Gastrocnemius medialis (tissue), 4 donors: ENCODE measurements around the gene CMTM4. TPM values are rescaled to one million over a fixed set of nuclear protein-coding genes. Genes with fewer than 3 reads are reported as not detected.

Experiments
- ATAC-seq, 2 donors: fragments of 150-250 bp; one replicate each; pipeline ENCODE4 v1.9.1; 2016
- DNase-seq, 2 donors: peaks; one replicate each; pipeline ENCODE4 v3.0.0-alpha.2; 2019
- H3K27ac ChIP-seq, 4 donors: fragments of 200-600 bp; sonication (generic); 1 replicate in 1 of 4; 2 replicates in 3 of 4; pipeline ENCODE4 v1.5.1; 2016 to 2018; ENCODE audit warnings: mild to moderate bottlenecking in 2 of 4, moderate library complexity in 1 of 4
- H3K27me3 ChIP-seq, 3 donors: fragments of 200-600 bp; sonication (generic) in 2 of 3; 1 replicate in 1 of 3; 2 replicates in 2 of 3; pipeline versions ENCODE4 v1.5.1 to v1.6.0; 2016 to 2019; ENCODE audit warnings: mild to moderate bottlenecking in 1 of 3, moderate library complexity in 1 of 3
- H3K36me3 ChIP-seq, 2 donors: fragments of 200-600 bp; sonication (generic) in 1 of 2; one replicate each; pipeline ENCODE4 v1.5.1; 2017 to 2018
- H3K4me1 ChIP-seq, 2 donors: fragments of 200-600 bp; sonication (generic) in 1 of 2; one replicate each; pipeline ENCODE4 v1.5.1; 2016 to 2017; ENCODE audit warnings: mild to moderate bottlenecking in 2 of 2
- H3K4me3 ChIP-seq, 4 donors: fragments of 200-600 bp; sonication (generic) in 3 of 4; 1 replicate in 1 of 4; 2 replicates in 3 of 4; pipeline ENCODE4 v1.5.1; 2016 to 2019; ENCODE audit warnings: mild to moderate bottlenecking in 2 of 4
- H3K9me3 ChIP-seq, 3 donors: fragments of 200-600 bp; sonication (generic) in 2 of 3; 1 replicate in 1 of 3; 2 replicates in 2 of 3; pipeline ENCODE4 v1.5.1; 2016 to 2019
- POLR2A ChIP-seq, 2 donors: fragments of 450-650 bp; IDR thresholded peaks; one replicate each; pipeline ENCODE4 v1.6.1; 2017; ENCODE audit warnings: antibody characterized with exemption in 2 of 2, mild to moderate bottlenecking in 2 of 2, moderate library complexity in 2 of 2
- in situ Hi-C, 4 donors: fragments of 200-750 bp; cut with MboI; loops; one replicate each; pipeline versions ENCODE4 v1.15.0 to v1.8.0; 2017; ENCODE audit warnings: low sequenced_read_pairs in 4 of 4
- intact Hi-C: fragments of 100-400 bp; cut with DNase I; formaldehyde crosslinking; loops from one replicate; pipeline ENCODE4 v1.15.1; 2023; ENCODE audit warnings: low total_unique reads
- total RNA-seq, 4 donors: library from RNA; depleted of rRNA; stranded (reverse); fragments of >200 nt; gene quantifications; one replicate each; pipeline versions ENCODE4 v1.1.0 to v1.2.3, GENCODE V29; 2016
- TF ChIP-seq, protein P1 (sequence below), 5 experiments: fragments of 450-650 bp in 3 of 5; fragments of 200-600 bp in 2 of 5; sonication (generic) in 2 of 5; IDR thresholded peaks in 4 of 5; conservative IDR thresholded peaks in 1 of 5; 1 replicate in 4 of 5; 2 replicates in 1 of 5; pipeline ENCODE4 v1.5.1; 2016 to 2019; ENCODE audit warnings: antibody characterized with exemption in 5 of 5, mild to moderate bottlenecking in 3 of 5, moderate library complexity in 3 of 5

The CMTM4 gene
- total RNA-seq, 4 donors from 2014 or later: 5.7 to 15.0 (median 7.2) TPM

DNA sequence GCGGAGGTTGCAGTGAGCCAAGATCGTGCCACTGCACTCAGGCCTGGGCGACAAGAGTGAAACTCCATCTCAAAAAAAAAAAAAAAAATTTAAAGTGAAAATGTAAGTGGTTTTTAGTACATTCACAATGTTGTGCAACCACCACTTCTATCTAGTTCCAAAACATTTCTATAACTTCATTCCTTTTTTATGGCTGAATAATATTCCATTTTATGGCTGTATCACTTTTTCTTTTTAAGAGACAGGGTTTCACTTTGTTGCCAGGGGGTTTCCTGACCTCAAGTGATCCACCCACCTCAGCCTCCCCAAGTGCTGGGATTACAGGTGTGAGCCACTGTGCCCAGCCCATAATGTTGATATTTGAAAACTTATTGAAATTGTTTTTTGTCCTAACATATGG is 103.7 kb downstream of the CMTM4 start:
- intact Hi-C loops (no loop called here), in situ Hi-C loops (loop anchor here in 2 of 4 donors (10.0 kb wide), 2 partner anchors 178 to 188 kb away; no protein-coding TSS in a partner anchor)
- no peaks in the 10 kb centered on the region for H3K4me1 ChIP-seq

DNA sequence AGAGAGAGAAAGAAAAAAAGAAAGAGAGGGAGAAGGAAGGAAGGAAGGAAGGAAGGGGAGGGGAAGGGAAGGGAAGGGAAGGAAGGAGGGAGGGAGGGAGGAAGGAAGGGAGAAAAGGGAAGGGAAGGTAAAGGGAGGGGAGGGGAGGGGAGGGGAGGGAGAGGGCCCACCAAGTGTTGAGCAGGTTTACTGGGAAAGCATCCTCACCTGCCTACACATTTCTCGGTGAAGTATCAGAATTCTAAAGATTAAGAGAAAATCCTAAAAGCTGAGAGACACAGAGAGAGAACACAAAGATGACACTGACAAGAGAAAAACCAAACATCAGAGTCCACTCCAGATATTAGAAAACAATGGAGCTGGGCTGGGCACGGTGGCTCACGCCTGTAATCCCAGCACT is 104.3 kb downstream of the CMTM4 start:
- ATAC-seq (no peak), DNase-seq (no peak)
- in situ Hi-C loops (loop anchor here in 2 of 4 donors (10.0 kb wide), 2 partner anchors 177 to 187 kb away; no protein-coding TSS in a partner anchor), intact Hi-C loops (no loop called here)
- H3K27me3 ChIP-seq: no peaks in the 10 kb centered on the region
- H3K9me3 ChIP-seq: no peaks in the 10 kb centered on the region
- no peak overlapping the region for H3K27ac ChIP-seq
- TF ChIP-seq, protein P1, sequence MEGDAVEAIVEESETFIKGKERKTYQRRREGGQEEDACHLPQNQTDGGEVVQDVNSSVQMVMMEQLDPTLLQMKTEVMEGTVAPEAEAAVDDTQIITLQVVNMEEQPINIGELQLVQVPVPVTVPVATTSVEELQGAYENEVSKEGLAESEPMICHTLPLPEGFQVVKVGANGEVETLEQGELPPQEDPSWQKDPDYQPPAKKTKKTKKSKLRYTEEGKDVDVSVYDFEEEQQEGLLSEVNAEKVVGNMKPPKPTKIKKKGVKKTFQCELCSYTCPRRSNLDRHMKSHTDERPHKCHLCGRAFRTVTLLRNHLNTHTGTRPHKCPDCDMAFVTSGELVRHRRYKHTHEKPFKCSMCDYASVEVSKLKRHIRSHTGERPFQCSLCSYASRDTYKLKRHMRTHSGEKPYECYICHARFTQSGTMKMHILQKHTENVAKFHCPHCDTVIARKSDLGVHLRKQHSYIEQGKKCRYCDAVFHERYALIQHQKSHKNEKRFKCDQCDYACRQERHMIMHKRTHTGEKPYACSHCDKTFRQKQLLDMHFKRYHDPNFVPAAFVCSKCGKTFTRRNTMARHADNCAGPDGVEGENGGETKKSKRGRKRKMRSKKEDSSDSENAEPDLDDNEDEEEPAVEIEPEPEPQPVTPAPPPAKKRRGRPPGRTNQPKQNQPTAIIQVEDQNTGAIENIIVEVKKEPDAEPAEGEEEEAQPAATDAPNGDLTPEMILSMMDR (IDR thresholded peaks at IDR 0.05 in 4 of 5, conservative IDR thresholded peaks at IDR 0.05 in 1 of 5): no peak
- TF ChIP-seq POLR2A (IDR thresholded peaks at IDR 0.05): no peak
- H3K36me3 ChIP-seq: no peaks in the 10 kb centered on the region
- H3K4me1 ChIP-seq: no peaks in the 10 kb centered on the region
- H3K4me3 ChIP-seq: no peak overlapping the region

More for the DNA sequence above, 103.7 kb downstream of the CMTM4 start:
- H3K4me3 ChIP-seq: no peak overlapping the region
- no peaks in the 10 kb centered on the region for H3K9me3 ChIP-seq
- DNase-seq: no peak
- H3K36me3 ChIP-seq: no peaks in the 10 kb centered on the region
- no peaks in the 10 kb centered on the region for H3K27me3 ChIP-seq
- TF ChIP-seq, protein P1 (IDR thresholded peaks at IDR 0.05 in 4 of 5, conservative IDR thresholded peaks at IDR 0.05 in 1 of 5): no peak
- TF ChIP-seq POLR2A (IDR thresholded peaks at IDR 0.05): no peak
- H3K27ac ChIP-seq: no peak overlapping the region
- ATAC-seq: no peak

DNA sequence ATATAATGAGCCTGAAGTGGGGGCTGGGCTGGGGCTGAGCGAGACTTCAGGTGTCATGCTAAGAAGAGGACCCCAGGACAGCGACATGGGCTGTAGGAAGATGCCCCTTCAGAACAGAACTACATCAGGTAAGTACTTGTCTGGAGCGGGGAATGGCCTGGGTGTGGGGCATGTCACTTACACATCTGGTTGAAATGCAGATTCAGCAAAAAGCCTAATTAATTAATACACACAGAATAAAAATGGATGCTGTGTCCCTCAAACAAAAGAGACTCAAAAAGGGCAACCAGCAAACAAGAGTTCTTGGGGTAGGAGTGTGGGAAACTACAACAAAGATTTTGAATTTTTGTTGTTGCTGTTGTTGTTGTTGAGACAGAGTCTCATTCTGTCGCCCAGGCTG is 105.5 kb downstream of the CMTM4 start:
- TF ChIP-seq POLR2A (IDR thresholded peaks at IDR 0.05): no peak
- TF ChIP-seq, protein P1 (IDR thresholded peaks at IDR 0.05 in 4 of 5, conservative IDR thresholded peaks at IDR 0.05 in 1 of 5): no peak
- in situ Hi-C loops: loop anchor here in 2 of 4 donors (10.0 kb wide), 2 partner anchors 176 to 186 kb away; no protein-coding TSS in a partner anchor
- Histone ChIP-seq H3K9me3 (no peaks in the 10 kb centered on the region), H3K36me3 (no peaks in the 10 kb centered on the region), H3K4me1 (no peaks in the 10 kb centered on the region), H3K27me3 (no peaks in the 10 kb centered on the region), H3K27ac (no peak overlapping the region), H3K4me3 (no peak overlapping the region)
- intact Hi-C loops: no loop called here
- DNase-seq (no peak), ATAC-seq (no peak)

DNA sequence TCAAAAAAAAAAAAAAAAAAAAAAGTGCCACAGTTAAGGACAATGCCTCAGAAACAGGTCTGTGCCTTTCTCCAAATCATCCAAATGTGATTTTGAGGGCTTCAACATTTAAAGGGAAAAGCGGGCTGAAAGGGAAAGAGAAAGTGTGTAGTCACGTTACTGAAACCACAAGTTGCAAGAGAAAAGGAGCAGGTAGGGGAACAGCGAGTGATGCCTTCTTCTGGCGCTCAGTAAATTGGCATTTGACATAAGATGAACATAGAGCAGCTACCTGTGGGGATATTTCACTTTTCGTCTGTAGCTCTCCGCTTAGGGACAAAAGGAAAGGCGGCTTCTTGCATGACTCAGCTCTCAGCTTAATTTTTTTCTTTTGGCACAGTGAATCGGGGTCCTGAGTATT is 106.2 kb downstream of the CMTM4 start:
- H3K27ac ChIP-seq: no peak overlapping the region
- intact Hi-C loops (no loop called here), in situ Hi-C loops (loop anchor here in 2 of 4 donors (10.0 kb wide), 2 partner anchors 176 to 186 kb away; no protein-coding TSS in a partner anchor)

DNA sequence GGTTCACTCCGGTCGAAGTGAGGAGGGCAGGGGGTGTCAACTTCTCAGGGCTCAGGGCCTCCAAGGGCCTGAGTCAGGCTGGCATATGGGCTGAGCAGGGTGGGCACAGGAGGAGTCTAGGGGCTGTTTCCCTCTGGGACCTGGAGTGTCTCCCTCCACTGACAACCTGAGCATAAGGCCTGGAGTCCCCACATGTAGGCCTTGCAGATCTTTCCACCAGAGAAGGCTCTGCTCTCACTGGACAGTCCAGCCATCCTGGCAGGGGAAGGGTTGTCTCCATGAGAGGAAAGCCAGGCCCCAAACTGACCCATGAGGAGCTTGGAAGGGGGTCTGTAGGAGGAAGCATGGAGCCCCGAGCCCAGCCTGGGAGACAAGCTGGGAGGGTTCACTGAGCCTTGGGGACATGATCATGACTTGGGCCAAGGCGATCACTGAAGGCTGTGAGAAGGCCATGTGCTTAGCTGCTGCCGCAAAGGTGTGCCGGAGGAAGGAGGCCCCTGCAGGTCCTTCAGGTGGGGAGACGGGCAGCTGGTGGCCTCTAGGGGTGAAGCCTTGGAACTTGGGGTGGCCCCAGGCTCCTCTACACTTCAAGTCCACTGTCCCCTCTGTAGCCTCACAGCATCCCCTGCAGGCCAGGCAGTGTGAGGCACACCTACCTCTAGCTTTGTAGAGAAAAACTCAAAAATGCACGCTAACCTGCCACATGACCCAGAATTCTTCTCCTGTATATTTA is 107.4 kb downstream of the CMTM4 start:
- intact Hi-C loops (loop anchor here (5.0 kb wide), 1 partner anchor 107 kb away; no protein-coding TSS in a partner anchor), in situ Hi-C loops (no loop called here)
- no peak overlapping the region for H3K4me3 ChIP-seq
- no peak overlapping the region for H3K27ac ChIP-seq
- TF ChIP-seq POLR2A (IDR thresholded peaks at IDR 0.05): no peak
- TF ChIP-seq, protein P1 (IDR thresholded peaks at IDR 0.05 in 4 of 5, conservative IDR thresholded peaks at IDR 0.05 in 1 of 5): peak in 4 of 5 experiments; percentile 33 to 51 (median 44)
- DNase-seq (no peak), ATAC-seq (no peak)
- no peaks in the 10 kb centered on the region for H3K36me3 ChIP-seq
- no peaks in the 10 kb centered on the region for H3K9me3 ChIP-seq
- no peaks in the 10 kb centered on the region for H3K27me3 ChIP-seq
- no peaks in the 10 kb centered on the region for H3K4me1 ChIP-seq

More for the DNA sequence above, 106.2 kb downstream of the CMTM4 start:
- DNase-seq (no peak), ATAC-seq (no peak)
- no peaks in the 10 kb centered on the region for H3K27me3 ChIP-seq
- H3K4me3 ChIP-seq: no peak overlapping the region
- no peak for TF ChIP-seq POLR2A (IDR thresholded peaks at IDR 0.05)
- H3K4me1 ChIP-seq: no peaks in the 10 kb centered on the region
- H3K9me3 ChIP-seq: no peaks in the 10 kb centered on the region
- H3K36me3 ChIP-seq: no peaks in the 10 kb centered on the region
